Upper lobe of left lung (tissue), 4 donors: Measurements from ENCODE around the gene WT1.

Experiments used
- POLR2A ChIP-seq, 4 donors: fragments of 450-650 bp; IDR thresholded peaks; one replicate each; pipeline ENCODE4 v1.5.1; 2016 to 2017; ENCODE audit warnings: antibody characterized with exemption in 4 of 4, mild to moderate bottlenecking in 2 of 4
- POLR2AphosphoS5 ChIP-seq, 2 donors: sonication (generic); formaldehyde crosslinking; IDR thresholded peaks; one replicate each; pipeline ENCODE4 v1.5.1; 2017; ENCODE audit warnings: antibody characterized with exemption in 2 of 2
- TF ChIP-seq, protein P1 (sequence below), 6 experiments: fragments of 450-650 bp in 4 of 6; fragments of 200-600 bp in 2 of 6; sonication (generic) in 2 of 6; IDR thresholded peaks; one replicate each; pipeline ENCODE4 v1.5.1; 2016 to 2019; ENCODE audit warnings: antibody characterized with exemption in 6 of 6

DNA sequence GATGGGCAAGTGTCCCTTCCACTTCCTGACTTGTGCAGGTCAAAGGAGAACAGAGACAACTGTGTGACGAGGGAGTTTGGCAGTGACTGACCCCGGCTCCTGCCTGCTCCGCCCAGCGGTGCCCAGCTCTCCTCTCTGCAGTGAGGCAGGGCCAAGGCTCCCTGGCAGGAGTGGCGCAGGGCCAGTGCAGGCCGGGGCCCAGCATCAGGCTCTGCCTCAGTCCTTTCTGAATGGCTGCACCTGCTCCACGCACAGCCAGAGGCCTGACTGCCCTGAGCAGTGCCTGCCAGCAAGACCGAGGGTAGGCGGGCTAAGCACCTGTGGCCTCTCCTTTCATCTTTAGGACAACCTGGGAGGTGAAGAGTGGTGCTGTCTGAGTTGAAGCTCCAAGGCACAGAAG, 54.2 kb downstream of the WT1 start:
- TF ChIP-seq, protein P1, sequence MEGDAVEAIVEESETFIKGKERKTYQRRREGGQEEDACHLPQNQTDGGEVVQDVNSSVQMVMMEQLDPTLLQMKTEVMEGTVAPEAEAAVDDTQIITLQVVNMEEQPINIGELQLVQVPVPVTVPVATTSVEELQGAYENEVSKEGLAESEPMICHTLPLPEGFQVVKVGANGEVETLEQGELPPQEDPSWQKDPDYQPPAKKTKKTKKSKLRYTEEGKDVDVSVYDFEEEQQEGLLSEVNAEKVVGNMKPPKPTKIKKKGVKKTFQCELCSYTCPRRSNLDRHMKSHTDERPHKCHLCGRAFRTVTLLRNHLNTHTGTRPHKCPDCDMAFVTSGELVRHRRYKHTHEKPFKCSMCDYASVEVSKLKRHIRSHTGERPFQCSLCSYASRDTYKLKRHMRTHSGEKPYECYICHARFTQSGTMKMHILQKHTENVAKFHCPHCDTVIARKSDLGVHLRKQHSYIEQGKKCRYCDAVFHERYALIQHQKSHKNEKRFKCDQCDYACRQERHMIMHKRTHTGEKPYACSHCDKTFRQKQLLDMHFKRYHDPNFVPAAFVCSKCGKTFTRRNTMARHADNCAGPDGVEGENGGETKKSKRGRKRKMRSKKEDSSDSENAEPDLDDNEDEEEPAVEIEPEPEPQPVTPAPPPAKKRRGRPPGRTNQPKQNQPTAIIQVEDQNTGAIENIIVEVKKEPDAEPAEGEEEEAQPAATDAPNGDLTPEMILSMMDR (IDR thresholded peaks at IDR 0.05), result no peak
- TF ChIP-seq POLR2A (IDR thresholded peaks at IDR 0.05) (no peak), POLR2AphosphoS5 (IDR thresholded peaks at IDR 0.05) (no peak)
